GM12878 (cell line): ENCODE data around the gene ALOXE3.

Experiments used
- CTCF ChIP-seq, 3 experiments: IDR thresholded peaks in 2 of 3; conservative IDR thresholded peaks in 1 of 3; 2 replicates each; pipeline ENCODE4 v1.5.1; 2011; ENCODE audit warnings: low read depth in 3 of 3, low read length in 3 of 3, mild to moderate bottlenecking in 3 of 3, control low read depth in 2 of 3, moderate library complexity in 2 of 3, inconsistent platforms in 1 of 3, mixed read lengths in 1 of 3; ENCODE audit not compliant: control insufficient read depth in 2 of 3, insufficient read depth in 1 of 3; ENCODE audit errors: extremely low read depth in 1 of 3
- EP300 ChIP-seq, 2 experiments: fragments of 150-350 bp in 1 of 2; IDR thresholded peaks; 2 replicates each; pipeline ENCODE4 v1.6.1; 2011 to 2012; ENCODE audit warnings: low read depth in 2 of 2, low read length in 2 of 2, borderline replicate concordance in 1 of 2, improper control_type of control experiment in 1 of 2, inconsistent platforms in 1 of 2; ENCODE audit not compliant: control insufficient read depth in 1 of 2
- GABPA ChIP-seq: IDR thresholded peaks from 2 replicates; pipeline ENCODE4 v1.6.1; 2014; ENCODE audit warnings: antibody characterized with exemption, low read depth, mild to moderate bottlenecking, inconsistent platforms
- LARP7 ChIP-seq: fragments of 450-650 bp; IDR thresholded peaks from 2 replicates; pipeline ENCODE4 v1.6.1; 2017; ENCODE audit warnings: mild to moderate bottlenecking
- NR2C1 ChIP-seq: fragments of 450-650 bp; IDR thresholded peaks from 2 replicates; pipeline ENCODE4 v1.6.1; 2017; ENCODE audit warnings: antibody characterized with exemption, mild to moderate bottlenecking, moderate library complexity
- RFX5 ChIP-seq: IDR thresholded peaks from 2 replicates; pipeline ENCODE4 v1.6.1; 2011; ENCODE audit warnings: low read depth, low read length, improper control_type of control experiment
- STAT3 ChIP-seq: IDR thresholded peaks from 2 replicates; pipeline ENCODE4 v1.6.1; 2011; ENCODE audit warnings: low read depth, low read length, improper control_type of control experiment
- SUZ12 ChIP-seq: fragments of 200-600 bp; sonication (generic); IDR thresholded peaks from one replicate; pipeline ENCODE4 v1.6.1; 2018; ENCODE audit warnings: antibody characterized with exemption, mild to moderate bottlenecking; ENCODE audit not compliant: unreplicated experiment
- USF2 ChIP-seq: IDR thresholded peaks from 2 replicates; pipeline ENCODE4 v1.6.1; 2011; ENCODE audit warnings: low read depth, low read length, improper control_type of control experiment, borderline replicate concordance

- TF ChIP-seq LARP7 (no peak), USF2 (no peak), CTCF (IDR thresholded peaks at IDR 0.05 in 2 of 3, conservative IDR thresholded peaks at IDR 0.05 in 1 of 3; ENCODE audit: control insufficient read depth in 2 of 3, extremely low read depth in 1 of 3, insufficient read depth in 1 of 3, low read depth in 3 of 3, low read length in 3 of 3) (no peak), NR2C1 (no peak), RFX5 (no peak), EP300 (IDR thresholded peaks at IDR 0.05; ENCODE audit: borderline replicate concordance in 1 of 2, control insufficient read depth in 1 of 2, low read depth in 2 of 2, low read length in 2 of 2) (no peak), SUZ12 (no peak), STAT3 (no peak), GABPA (no peak)
These were observed 69.6 kb downstream of the ALOXE3 start for GRCh38 chr17:8048736-8049135.
